Brain pericyte (primary cell): ENCODE data around the gene ERN1.

Experiments
- DNase-seq: peaks from one replicate; pipeline ENCODE4 v3.0.0-alpha.2; 2012; ENCODE audit warnings: low read depth, low spot score

Gene ERN1

DNA sequence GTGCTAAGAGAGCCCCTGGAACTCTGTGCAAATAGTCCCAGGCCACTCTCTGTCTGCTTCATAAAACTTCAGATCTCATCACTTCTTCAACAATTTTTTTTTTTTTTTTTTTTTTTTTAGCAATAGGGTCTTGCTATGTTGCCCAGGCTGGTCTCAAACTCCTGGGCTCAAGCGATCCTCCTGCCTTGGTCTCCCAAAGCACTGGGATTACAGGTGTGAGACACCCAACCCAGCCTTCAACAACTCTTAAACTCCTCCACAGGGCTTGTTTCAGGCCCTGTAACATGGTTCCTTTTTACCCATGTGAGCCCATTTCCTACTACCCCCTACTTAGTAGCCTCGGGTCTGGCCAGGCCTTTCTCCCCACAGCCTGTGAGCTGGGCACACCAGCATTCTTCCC lies 70.2 kb downstream of the ERN1 start:
- no peak for DNase-seq

DNA sequence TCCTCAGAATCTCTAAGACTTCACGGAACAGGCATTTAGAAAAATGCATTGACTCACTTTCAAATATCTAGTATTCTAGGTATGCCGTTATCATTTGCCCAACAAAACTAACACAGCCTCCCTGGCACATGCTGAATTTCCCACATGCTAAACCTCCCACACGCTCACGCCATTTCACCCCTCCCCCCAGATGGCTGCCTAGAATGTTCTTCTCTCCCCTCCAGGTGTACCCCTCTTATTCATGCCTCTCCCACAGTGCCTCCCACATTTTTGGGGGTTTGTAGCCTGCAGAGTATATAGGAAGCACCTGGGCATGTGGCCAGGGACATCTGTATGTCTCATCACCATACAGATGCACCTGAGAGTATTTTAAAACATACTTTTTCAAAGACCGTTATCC lies 71.3 kb downstream of the ERN1 start:
- no peak for DNase-seq

DNA sequence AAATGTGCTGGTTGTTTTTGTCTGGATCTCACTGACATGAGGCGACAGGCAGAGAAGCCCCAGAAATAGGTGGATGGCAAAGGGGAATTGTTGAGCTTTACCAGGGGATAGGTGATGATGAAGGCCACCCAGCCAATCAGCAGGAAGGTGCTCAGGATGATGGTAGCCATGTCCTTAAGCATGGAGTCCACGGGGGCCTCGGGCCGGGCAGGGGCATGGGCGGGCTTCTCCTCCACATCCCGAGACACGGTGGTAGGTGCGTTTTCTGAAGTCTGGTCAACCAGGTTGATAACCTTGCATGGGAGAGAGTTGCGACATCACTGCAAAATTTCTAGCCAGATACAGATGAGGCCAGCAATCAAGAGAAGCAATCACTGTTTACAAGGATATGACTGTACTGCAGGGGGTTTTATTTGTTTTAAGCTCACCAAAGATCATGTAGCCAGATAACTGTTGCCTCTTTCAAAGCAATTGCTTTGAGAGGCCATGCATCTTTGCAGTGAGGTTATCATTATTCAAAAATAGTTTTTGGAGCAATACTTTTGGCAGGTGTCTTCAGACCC lies 72.2 kb downstream of the ERN1 start:
- no peak for DNase-seq

DNA sequence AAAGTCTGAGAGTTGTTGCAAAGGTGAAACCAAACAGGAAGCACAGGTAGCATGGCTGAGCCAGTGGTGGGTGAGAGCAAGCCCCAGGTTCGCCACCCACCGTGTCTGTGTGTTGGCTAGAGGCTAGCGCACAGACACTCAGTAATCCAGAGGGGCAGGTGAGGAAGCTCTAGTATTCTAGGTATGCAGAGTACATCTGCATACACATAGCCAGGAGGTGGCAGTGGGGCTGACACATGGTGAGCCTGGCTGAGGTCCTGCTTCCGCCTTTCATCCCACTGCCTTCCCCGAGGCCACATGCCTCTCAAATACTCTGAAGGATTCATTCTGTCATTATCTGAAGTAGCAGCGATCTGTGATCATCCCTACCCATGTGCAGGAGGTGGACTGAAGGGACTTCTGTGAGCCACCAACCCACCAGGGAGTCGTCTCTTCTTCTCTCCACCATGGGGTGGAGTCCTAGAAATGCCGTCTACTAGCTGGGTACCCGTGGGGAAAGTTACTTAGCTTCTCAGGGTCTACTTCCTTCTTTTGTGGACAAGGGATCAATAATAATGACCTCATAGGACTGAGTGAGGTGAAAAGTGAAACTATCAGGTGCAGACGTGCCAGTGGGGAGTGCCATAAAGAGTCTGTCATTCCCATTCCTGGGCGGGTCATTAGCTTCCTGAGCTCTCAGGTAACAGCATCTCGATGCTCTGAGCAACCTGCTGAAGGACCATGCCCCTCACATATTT lies 73.5 kb downstream of the ERN1 start:
- DNase-seq = no peak

DNA sequence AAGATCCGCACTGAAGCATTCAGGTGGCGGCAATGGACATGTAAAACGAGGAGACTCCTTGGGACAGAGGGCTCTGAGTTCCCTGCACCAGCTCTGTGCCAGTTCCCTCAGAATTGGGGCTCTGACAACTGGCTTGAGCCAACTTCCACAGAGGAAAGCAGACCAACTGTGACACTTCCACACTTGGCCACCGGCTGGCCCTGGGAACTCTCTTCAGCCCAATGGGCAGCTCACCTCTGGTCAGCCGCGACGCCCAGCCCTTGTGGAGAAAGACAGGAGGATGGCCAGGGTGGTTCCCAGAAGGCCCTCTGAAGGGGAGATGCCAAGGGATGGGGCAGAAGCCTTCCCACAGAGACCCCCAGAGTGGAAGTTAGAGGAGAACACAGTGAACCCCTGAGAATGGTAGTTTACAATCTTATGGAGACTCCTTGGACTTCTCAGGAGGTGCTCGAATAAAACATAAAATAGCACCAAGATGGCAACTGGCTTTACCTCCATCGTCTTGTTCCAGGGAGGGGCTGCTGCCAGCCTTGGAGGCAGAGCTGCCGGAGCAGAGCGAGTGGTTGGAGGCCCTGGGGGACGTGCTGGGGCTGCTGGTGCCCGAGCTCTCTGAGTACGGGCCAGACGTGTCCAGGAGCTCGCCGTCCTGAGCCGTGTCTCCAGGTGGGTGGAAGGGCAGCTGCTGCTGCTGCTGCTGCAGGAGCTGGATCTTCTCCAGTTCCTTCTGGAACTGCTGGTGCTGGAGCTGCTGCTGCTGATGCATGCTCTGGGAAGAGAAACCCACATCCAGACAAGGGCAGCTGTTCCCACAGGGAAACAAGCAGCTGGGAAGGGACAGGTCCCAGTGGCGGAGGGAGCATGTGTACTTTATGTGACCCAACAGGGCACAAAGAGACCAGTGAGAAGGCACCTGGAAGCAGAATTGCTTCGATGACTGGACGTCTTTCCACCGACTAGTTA lies 74.5 kb downstream of the ERN1 start:
- DNase-seq = no peak

DNA sequence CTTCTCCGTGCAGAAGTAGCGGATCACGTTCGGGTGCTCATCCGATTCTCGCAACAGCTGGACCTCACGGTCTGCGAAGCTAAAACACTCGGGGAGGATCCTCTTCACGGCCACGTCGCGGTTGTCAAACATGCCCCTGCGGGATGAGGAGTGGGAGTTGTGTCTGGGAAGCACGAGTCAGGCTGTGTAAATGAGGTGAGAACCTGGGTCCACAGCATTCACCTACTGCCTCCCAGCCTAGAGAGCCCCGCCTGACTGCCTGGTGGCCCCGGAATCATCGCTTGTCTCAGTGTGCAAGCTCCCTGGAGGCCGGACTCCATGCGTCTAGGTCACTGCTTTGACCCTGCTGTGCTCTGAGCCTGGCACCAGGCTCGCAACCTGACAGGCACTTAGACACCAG lies 75.6 kb downstream of the ERN1 start:
- no peak for DNase-seq

DNA sequence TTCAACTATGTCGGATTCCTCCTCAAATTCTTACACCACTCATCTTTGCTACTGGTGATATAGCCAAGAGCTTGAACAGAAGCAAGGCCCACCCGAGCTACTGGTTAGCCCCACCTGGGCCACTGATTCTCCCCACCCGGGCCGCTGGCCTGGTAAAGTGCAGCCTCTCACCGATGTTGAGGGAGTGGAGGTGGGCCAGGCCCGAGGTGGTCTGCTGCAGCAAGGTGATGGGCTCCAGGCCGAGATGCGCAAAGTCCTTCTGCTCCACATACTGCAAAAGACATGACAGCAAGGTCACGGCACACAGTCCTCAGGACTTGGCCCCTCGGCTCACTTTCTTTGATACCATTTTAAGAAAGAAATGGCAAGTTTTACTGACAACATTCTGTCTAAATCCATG lies 76.8 kb downstream of the ERN1 start:
- DNase-seq = no peak

DNA sequence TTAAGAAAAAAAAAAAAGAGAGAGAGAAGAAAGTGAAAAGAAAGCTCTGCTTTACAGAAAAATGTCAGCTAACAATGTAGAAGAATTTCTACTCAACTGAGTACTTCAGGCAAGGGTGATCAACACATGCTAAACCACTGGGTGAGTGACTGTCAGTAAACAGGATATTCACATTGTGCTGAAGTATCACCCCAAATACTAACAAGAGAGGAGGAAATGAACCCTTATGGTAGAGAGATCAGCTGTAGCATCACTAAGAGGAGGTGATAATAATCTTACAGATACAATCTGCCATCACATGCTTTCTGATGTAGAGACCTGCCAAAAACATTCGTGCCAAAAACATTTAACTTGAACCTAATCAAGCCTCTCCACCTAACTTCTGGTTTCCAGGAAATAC lies 78.8 kb downstream of the ERN1 start:
- DNase-seq = no peak

DNA sequence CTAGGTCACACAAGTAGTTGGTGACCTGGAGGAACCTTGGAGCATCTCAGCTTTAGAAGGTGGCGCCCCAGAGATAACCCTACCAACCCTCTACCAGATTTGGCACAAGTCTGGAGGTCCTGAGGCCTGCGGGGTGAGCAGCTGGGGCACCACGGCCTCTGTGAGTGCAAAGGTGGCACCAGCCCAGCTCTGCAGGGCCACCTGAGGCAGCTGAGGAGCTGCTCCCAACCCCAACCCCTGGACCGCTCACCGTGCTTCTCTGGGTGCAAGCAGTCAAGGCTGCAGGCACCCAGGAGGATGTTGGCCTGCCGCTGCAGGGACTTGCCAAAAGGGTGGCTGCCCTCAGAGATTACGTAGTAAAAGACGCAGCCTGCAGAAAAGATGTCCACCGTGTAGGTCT lies 81.1 kb downstream of the ERN1 start:
- no peak for DNase-seq

DNA sequence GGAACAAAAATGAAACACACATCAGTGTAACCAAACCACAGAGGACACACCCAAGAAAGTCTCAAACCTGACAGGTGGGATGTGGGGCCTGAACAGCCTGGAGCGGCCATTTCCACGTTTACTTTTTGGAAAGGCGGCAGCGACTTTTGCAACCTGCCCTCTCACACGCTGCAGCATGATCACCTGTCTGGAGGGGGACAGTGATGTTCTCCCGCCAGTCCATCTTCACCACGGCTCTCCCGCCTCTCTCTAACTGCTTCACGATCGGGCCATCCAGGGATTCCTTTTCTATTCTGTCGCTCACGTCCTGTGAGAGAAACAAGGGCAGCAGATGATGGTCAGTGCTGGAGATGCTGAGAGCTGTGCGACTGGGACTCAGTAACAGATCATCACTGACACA lies 84.8 kb downstream of the ERN1 start:
- DNase-seq = no peak

DNA sequence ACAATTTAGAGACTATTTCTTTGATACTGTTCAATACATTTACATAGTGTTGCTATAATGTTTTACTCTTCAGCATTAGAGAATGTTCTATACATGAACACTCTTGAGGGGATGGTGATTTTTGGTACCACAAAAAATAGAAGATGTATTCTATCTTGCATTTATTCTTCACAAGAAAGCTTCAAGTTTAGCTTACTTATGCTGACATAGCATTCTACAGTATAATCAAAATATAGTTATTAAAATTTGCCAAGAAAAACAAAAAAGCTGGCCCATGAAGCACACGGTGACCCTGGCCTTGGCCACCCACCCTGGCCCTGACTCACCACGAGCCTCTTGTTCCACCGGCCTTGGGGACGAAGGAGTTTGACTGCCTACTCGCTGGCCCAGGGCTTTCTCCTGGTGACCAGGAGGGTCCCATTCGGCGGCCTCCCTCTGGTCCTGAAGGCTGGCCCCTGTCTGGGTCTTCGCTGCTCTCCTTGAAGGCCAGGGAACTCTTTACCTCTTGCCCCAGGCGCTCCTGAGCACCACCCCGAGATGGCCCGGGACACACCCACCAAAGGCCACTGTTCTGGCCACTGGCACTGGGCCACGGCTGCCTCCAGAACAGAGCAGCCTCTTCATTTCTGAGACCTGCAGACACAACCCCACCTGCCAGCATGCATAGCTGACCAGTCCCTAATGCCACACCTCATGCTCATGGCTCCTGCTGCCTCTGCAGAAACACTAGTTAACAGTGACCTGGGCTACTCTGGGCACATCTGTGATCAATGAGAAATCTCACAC lies 87.1 kb downstream of the ERN1 start:
- DNase-seq = no peak

DNA sequence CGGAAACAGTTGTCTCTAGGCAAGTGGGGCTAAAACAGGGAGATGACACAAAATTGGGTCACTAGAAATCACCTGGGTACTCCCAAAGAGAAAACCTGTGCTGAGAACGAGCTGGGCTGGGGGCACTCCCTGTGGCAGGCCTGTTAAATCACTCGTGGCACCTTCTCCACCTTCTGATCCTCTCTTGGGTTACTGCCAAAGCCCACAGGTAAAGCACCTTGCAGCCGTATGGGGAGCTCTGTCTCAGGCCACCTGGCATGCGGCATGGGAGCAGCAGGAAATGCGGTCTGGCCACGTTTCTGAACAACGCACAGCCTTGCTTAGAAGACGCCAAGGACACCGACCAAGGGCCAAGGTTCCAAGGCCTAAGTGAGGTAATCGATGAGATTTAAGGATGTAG lies 88.0 kb downstream of the ERN1 start:
- DNase-seq = no peak

DNA sequence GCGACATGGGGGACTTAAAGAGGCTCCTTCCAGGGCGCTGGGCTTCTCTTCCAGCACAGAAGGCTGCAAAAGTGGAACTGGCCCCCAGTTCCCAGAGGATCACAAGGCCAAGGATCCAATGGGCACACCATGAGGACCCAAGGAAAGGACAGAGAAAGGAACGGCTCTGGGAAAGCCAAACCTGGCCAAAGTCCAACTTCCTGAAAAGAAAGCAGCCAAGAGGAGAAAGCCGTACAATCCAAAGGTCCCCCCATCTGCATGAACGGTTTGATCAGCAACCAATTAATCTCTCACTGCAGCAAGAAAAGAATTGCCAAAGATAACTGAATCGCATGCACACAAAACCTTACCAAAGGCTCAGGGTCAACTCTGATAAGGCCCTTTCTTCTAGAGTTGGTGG lies 89.7 kb downstream of the ERN1 start:
- no peak for DNase-seq

DNA sequence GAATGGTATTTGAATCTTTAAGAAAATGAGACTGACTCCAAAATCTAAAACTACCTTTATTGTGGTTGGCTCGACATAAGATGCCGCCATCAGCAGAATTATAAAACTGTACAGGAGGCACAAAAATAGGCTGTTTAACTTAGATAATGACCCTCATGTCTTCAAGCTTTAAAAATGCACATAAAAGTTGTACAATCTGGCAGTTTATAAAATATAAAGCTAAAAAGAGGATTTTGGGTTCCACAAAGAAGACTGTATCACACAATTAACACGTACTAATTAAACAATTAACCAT lies 90.9 kb downstream of the ERN1 start:
- DNase-seq = no peak

DNA sequence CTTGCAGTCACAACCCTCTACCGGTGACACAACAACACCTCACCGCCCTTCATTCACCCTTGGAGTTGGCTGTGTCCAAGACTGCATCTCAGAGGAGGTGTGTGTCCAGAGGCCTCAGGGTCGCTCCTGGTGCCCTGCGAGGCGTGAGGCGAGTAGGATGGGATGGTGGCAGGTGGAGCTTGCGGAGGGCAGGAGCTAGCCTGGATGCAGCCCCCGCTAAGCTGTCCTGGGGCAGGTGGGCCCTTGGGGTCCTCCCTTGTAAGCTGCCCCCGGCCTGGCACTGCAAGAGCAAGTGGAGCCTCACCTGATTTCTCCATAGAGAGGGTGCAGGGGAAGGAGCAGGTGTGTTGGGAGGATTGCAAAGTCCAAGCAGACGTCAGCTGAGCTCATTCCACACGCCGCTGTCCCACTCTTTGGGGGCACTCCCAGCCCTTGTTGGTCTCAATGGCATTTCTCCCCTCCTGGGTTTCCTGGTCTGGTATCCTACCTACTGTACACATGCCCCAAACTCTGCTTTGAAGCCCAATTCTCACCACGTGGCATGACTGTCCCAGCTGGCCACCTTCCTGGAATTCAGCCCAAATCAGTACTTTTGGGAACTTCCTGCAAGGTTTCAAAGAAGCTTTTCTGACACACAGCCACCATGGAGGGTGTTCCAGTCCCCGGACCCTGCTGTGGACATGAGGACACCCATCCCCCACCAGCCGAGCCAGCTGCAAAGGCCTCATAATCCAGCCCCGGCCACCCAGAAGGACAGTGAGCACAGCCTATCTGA lies 91.4 kb downstream of the ERN1 start:
- DNase-seq = no peak

DNA sequence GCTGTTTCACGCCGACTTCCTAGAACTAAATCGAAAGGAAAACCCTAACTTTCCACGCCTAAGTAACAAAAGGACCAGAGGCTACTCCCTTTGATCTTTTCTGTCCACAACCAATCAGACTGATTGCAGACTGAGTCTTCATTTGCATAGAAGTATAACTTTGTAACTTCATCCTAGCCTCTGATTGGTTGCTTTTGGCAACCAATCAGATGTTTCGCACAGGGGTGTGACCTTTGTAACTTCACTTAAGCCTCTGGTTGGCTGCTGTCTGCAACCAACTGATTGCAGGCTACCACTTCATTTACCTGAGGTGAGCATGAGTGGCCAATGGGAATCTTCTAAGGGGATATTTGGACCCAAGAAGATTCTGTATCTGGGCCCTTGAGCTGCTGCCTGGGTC lies 92.1 kb downstream of the ERN1 start:
- no peak for DNase-seq

DNA sequence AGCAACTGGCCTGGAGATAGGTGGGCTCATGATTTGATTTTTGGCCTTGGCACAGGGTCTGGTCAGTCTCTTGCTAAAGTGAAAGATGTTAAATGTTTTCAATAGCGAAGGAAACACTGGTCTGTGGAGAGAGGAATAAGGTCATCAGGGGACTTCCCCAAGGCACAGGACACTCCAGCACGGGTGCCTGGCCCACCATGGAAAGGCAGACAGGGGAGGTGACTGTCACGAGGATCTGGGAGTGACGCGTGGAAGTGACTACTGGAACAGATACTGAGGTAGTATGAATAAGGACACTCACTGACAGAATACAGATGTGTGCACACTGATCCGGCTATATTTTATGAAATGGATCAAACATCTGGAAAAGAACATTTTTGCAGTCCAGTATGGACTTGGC lies 92.8 kb downstream of the ERN1 start:
- no peak for DNase-seq

DNA sequence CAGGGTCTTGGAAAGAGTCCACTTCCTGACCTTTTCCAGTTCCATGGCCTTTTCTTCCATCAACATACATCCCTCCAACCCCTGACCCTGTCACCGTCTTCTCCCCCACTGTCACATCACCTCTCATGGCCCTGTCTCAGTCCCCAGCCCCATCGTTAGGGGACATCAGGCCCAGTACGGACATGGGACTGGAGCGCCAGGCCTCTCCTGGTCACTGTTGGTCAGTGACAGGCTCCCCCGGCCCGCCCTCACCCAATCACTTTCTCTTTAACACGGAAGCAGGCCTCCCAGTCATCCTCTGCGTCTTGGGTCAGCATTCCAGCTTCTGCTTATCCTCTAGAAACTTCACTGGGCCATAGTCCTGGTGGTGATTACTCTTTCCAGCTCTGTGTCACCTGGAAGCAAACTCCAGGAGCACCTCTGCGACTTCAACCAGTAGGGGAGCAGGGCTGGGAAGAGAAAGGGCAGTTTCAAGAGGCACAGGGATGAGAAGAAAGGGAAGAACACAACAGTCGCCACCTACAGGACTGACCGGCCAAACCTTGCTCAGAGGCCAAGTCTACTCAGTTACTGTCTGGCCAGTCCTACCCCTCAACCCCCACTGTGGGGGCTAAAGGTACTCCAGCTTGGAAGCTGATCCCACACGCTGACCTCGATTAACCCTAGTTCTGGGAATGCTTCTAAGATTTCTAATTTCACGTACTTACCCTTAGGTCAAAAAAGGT lies 93.6 kb downstream of the ERN1 start:
- no peak for DNase-seq

DNA sequence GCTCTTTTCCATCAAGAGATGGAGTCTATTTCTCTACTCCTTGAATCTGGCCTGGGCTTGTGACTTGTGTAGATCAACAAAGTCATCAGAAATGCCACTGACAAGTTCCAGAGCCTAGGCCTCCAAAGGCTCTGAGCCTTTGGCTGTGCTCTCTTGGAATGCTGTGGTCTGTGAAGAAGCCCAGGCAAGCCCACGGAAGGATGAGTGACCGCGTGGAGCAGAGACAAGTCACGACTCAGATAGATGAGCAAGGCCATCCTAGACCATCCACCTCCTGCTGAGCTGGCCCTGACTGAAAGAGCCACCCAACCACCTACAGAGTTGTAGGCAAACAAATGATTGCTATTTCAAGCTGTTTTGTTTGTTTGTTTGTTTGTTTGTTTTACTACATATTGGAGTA lies 97.9 kb downstream of the ERN1 start:
- no peak for DNase-seq

DNA sequence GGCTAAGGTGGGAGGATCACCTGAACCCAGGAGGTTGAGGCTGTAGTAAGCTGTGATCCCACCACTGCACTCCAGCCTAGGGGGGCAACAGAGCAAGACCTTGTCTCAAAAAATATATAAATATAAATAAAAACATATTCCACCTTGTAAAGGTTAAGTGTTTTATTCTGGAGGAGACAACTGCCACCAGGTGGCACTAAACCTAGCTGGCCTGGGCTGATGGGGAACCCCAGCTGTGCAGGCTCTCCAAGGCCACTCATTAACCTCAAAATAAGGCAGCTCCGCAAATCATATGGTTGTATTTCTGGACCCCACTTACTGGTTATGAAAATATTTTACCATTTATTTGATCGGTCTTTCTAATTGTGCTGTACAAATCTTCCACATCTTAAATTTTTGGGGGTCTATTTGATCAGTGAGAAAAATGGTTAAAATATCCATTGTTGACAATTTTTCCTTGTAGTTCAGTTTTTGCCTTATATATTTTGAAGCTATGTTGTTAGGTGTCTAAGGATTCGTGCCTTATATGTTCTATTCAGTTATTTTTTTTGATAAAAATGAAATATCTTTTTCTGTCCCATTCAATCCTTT lies 101.0 kb downstream of the ERN1 start:
- no peak for DNase-seq
